PC-9 (cell line): ENCODE results near the gene MRPL1. TPM values are rescaled to one million over a fixed set of nuclear protein-coding genes. Genes with fewer than 3 reads are reported as not detected.

Experiments used
- BruUV-seq: library from RNA; stranded (reverse); fragments of 400-500 nt; replicated peaks from 2 replicates; lab custom pipeline; 2021; lab: Mats Ljungman, UMichigan
- CTCF ChIA-PET: fragments of 300-600 bp; sonication (Branson Sonifier 250); formaldehyde crosslinking; loops from one replicate; lab custom pipeline; 2022; ENCODE audit warnings: antibody characterized with exemption; lab: Charles Lee
- POLR2A ChIA-PET: fragments of 300-600 bp; sonication (Branson Sonifier 250); formaldehyde crosslinking; loops from one replicate; lab custom pipeline; 2022; ENCODE audit warnings: antibody characterized with exemption; ENCODE audit not compliant: unreplicated experiment; lab: Charles Lee
- DNase-seq, 2 experiments: peaks; one replicate each; pipeline versions ENCODE4 v3.0.0 to v3.0.0-alpha.2; 2015 to 2022; ENCODE audit warnings: mixed read lengths in 1 of 2
- H2AFZ ChIP-seq: fragments of 200-600 bp; sonication (generic); 2 replicates; pipeline ENCODE4 v1.8.1; 2017; ENCODE audit warnings: antibody characterized with exemption
- H3F3A ChIP-seq: fragments of 200-600 bp; sonication (generic); 2 replicates; pipeline ENCODE4 v1.8.1; 2017; ENCODE audit warnings: antibody characterized with exemption, mild to moderate bottlenecking, low read depth; ENCODE audit not compliant: insufficient read depth
- H3K27ac ChIP-seq: fragments of 200-600 bp; sonication (generic); 2 replicates; pipeline ENCODE4 v1.6.1; 2016; ENCODE audit warnings: mixed run types
- H3K27me3 ChIP-seq: fragments of 200-600 bp; sonication (generic); 2 replicates; pipeline ENCODE4 v1.6.1; 2016; ENCODE audit warnings: low read depth, mixed run types; ENCODE audit not compliant: insufficient read depth
- H3K36me3 ChIP-seq: fragments of 200-600 bp; sonication (generic); 2 replicates; pipeline ENCODE4 v1.6.1; 2016; ENCODE audit warnings: low read depth, mixed run types
- H3K4me1 ChIP-seq: fragments of 200-600 bp; sonication (generic); replicated peaks from 2 replicates; pipeline ENCODE4 v1.6.1; 2016; ENCODE audit warnings: mixed run types; ENCODE audit not compliant: insufficient read depth
- H3K4me2 ChIP-seq: fragments of 200-600 bp; sonication (generic); 2 replicates; pipeline ENCODE4 v1.6.1; 2017; ENCODE audit warnings: mixed run types
- H3K4me3 ChIP-seq: fragments of 200-600 bp; sonication (generic); 2 replicates; pipeline ENCODE4 v1.6.1; 2016; ENCODE audit warnings: mixed run types
- H3K79me2 ChIP-seq: fragments of 200-600 bp; sonication (generic); 2 replicates; pipeline ENCODE4 v1.6.1; 2017; ENCODE audit warnings: low read depth, mixed run types
- H3K9me2 ChIP-seq: fragments of 200-600 bp; sonication (generic); 2 replicates; pipeline ENCODE4 v1.8.1; 2017; ENCODE audit warnings: mild to moderate bottlenecking; ENCODE audit not compliant: insufficient read depth
- H3K9me3 ChIP-seq: fragments of 200-600 bp; sonication (generic); 2 replicates; pipeline ENCODE4 v1.8.1; 2016; ENCODE audit warnings: low read depth; ENCODE audit not compliant: insufficient read depth
- H4K20me1 ChIP-seq: fragments of 200-600 bp; sonication (generic); 2 replicates; pipeline ENCODE4 v1.8.1; 2017; ENCODE audit not compliant: insufficient read depth
- EZH2 ChIP-seq: fragments of 200-600 bp; sonication (generic); IDR thresholded peaks from 2 replicates; pipeline ENCODE4 v1.8.0; 2017; ENCODE audit warnings: antibody characterized with exemption, low read depth
- intact Hi-C: fragments of 100-400 bp; cut with micrococcal nuclease; formaldehyde crosslinking; loops from one replicate; pipeline ENCODE4 v1.10.0; 2022; ENCODE audit not compliant: unreplicated experiment
- total RNA-seq: library from RNA; stranded (reverse); gene quantifications from 2 replicates; pipeline ENCODE4 v1.2.3, GENCODE V29; 2021
- TF ChIP-seq, protein P1 (sequence below): fragments of 200-600 bp; sonication (generic); conservative IDR thresholded peaks from 2 replicates; pipeline ENCODE4 v1.6.1; 2017; ENCODE audit warnings: mixed run types, antibody characterized with exemption, mild to moderate bottlenecking, moderate library complexity

MRPL1 gene
- total RNA-seq, 1 experiment from 2014 or later: 20.3 TPM

DNA sequence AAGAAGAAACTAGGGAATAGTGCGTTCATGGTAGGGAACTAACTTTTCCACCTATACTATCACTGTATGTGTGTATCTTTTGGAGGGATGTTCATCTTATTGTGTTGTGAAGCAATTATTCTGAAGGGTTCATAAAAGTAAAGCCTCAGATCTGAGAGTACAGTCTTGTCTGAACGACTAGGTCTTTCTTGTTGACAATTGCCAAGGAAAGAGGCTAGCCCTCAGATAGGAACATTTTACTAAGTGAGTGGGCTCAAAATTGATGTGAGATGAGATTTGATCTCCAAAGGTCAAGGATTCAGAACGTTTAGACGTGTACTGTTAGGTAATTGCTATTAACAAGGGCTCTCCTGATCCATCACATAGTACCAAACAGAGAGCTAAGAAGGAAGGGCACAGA lies 28.2 kb upstream of the MRPL1 start:
- ChIA-PET POLR2A (no interaction called here), CTCF (no interaction called here)
- Histone ChIP-seq H3K9me3 (no peaks in the 10 kb centered on the region), H2AFZ (no peak overlapping the region), H4K20me1 (no peaks in the 10 kb centered on the region), H3K4me2 (no peak overlapping the region), H3K4me3 (no peak overlapping the region), H3F3A (no peaks in the 10 kb centered on the region), H3K36me3 (no peaks in the 10 kb centered on the region), H3K27me3 (no peaks in the 10 kb centered on the region), H3K79me2 (no peaks in the 10 kb centered on the region), H3K27ac (no peak overlapping the region), H3K9me2 (no peaks in the 10 kb centered on the region), H3K4me1 (0 out of 2 replicates have a peak, but pooled peaks cover 5% of the 10 kb centered on the region)
- intact Hi-C loops: no loop called here
- TF ChIP-seq EZH2: no peak
- TF ChIP-seq, protein P1, sequence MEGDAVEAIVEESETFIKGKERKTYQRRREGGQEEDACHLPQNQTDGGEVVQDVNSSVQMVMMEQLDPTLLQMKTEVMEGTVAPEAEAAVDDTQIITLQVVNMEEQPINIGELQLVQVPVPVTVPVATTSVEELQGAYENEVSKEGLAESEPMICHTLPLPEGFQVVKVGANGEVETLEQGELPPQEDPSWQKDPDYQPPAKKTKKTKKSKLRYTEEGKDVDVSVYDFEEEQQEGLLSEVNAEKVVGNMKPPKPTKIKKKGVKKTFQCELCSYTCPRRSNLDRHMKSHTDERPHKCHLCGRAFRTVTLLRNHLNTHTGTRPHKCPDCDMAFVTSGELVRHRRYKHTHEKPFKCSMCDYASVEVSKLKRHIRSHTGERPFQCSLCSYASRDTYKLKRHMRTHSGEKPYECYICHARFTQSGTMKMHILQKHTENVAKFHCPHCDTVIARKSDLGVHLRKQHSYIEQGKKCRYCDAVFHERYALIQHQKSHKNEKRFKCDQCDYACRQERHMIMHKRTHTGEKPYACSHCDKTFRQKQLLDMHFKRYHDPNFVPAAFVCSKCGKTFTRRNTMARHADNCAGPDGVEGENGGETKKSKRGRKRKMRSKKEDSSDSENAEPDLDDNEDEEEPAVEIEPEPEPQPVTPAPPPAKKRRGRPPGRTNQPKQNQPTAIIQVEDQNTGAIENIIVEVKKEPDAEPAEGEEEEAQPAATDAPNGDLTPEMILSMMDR: no peak
- no peak for DNase-seq
- BruUV-seq: no TSS peak

DNA sequence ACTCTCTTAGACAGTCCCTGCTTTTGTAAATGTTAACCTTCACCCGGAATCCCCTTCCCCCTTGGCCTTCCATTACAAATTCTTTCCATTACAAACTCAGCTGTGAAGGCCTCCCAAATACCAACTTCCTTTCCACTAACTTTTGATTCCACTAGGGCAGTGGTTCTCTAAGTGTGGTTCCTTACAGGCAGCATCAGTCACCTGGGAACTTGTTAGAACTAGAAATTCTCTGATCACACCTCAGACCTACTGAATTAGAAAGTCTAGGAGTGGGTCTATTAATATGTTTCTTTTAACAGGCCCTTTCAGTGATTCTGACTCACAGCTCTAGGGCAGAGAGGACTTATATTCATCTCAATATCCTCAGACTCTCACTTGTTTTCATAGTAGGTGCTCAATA lies 19.0 kb upstream of the MRPL1 start:
- Histone ChIP-seq H3K4me1 (no peaks in the 10 kb centered on the region), H3K4me2 (no peak overlapping the region), H3K9me2 (no peaks in the 10 kb centered on the region), H3K79me2 (no peaks in the 10 kb centered on the region), H3K27me3 (no peaks in the 10 kb centered on the region), H3F3A (no peaks in the 10 kb centered on the region), H3K9me3 (no peaks in the 10 kb centered on the region), H2AFZ (no peak overlapping the region), H3K27ac (no peak overlapping the region), H3K4me3 (no peak overlapping the region), H3K36me3 (no peaks in the 10 kb centered on the region), H4K20me1 (no peaks in the 10 kb centered on the region)
- no peak for TF ChIP-seq EZH2
- TF ChIP-seq, protein P1: no peak
- ChIA-PET CTCF (no interaction called here), POLR2A (no interaction called here)
- no TSS peak for BruUV-seq
- intact Hi-C loops: no loop called here
- DNase-seq: no peak

DNA sequence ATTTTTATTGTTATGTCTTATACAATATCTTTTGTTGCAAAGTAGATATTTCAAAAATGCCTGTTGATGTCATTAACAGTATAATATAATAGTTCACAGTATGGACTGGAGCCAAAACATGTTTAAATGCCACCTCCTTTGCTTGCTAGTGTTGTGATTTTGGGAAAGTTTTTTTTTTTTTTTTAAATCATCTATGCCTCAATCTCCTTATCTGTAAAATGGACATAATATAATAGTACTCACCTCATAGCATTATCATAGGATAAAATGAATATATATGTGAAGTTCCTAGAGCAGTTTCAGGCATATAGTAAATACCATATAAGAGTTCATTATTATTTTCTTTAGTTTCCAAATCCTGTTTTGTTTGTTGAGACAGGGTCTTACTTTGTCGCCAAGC lies 18.3 kb upstream of the MRPL1 start:
- Histone ChIP-seq H3K27me3 (no peaks in the 10 kb centered on the region), H3K79me2 (no peaks in the 10 kb centered on the region), H4K20me1 (no peaks in the 10 kb centered on the region), H3K4me2 (no peak overlapping the region), H3K9me2 (no peaks in the 10 kb centered on the region), H3K36me3 (no peaks in the 10 kb centered on the region), H3K9me3 (no peaks in the 10 kb centered on the region), H3F3A (no peaks in the 10 kb centered on the region), H3K27ac (no peak overlapping the region), H3K4me3 (no peak overlapping the region), H3K4me1 (no peaks in the 10 kb centered on the region), H2AFZ (no peak overlapping the region)
- intact Hi-C loops: no loop called here
- ChIA-PET CTCF (no interaction called here), POLR2A (no interaction called here)
- no TSS peak for BruUV-seq
- no peak for TF ChIP-seq EZH2
- TF ChIP-seq, protein P1: no peak
- DNase-seq: no peak
